ENCODE data around the gene GPR157. TPM values are rescaled to one million over a fixed set of nuclear protein-coding genes. Genes with fewer than 3 reads are reported as not detected.

Gene GPR157

GRCh38 chr1:9051379-9051778, 77.5 kb downstream of the GPR157 start:
- Histone ChIP-seq H3K4ac (ENCODE audit: low read depth in 1 of 2, low read length in 2 of 2) (no peak overlapping the region), H3K4me3 (ENCODE audit: insufficient read depth in 1 of 2, low read depth in 1 of 2, low read length in 2 of 2) (no peak overlapping the region), H4K8ac (ENCODE audit: low read length) (no peak overlapping the region), H2BK15ac (ENCODE audit: low read depth, poor library complexity, severe bottlenecking) (no peak overlapping the region), H2BK120ac (ENCODE audit: low read depth, low read length) (no peak overlapping the region), H2AK5ac (ENCODE audit: low read length, severe bottlenecking) (no peak overlapping the region), H3K14ac (ENCODE audit: low read length in 2 of 2) (no peak overlapping the region), H3K23ac (ENCODE audit: low read length in 2 of 2) (no peak overlapping the region), H3K27ac (ENCODE audit: low read length, poor library complexity, severe bottlenecking) (no peak overlapping the region), H3K18ac (ENCODE audit: low read depth in 1 of 2, low read length in 2 of 2) (no peak overlapping the region), H3K9me3 (ENCODE audit: control insufficient read depth, low read length) (no peaks in the 10 kb centered on the region), H3K27me3 (ENCODE audit: control insufficient read depth in 1 of 2, insufficient read depth in 1 of 2, low read length in 2 of 2) (no peaks in the 10 kb centered on the region), H2BK12ac (ENCODE audit: low read length in 2 of 2) (no peak overlapping the region), H3K9ac (ENCODE audit: low read length) (no peak overlapping the region), H3K4me2 (ENCODE audit: low read length, poor library complexity, severe bottlenecking) (no peak overlapping the region), H2AFZ (ENCODE audit: low read depth, low read length) (no peak overlapping the region), H3K4me1 (ENCODE audit: control insufficient read depth, insufficient read depth, low read depth, low read length) (no peaks in the 10 kb centered on the region), H4K91ac (ENCODE audit: low read length) (no peak overlapping the region), H3K79me1 (replicated peaks; ENCODE audit: low read length, poor library complexity, severe bottlenecking) (no peaks in the 10 kb centered on the region), H3K36me3 (ENCODE audit: control insufficient read depth in 1 of 2, insufficient read depth in 2 of 2, low read depth in 1 of 2, low read length in 2 of 2) (peaks cover 0 to 36% of the 10 kb centered on the region in 2 experiments), H2BK5ac (ENCODE audit: low read depth, low read length, poor library complexity, severe bottlenecking) (no peak overlapping the region)
- WGBS = no CpG with 5 or more reads among the region's 1 CpG
- DNase-seq = no peak

DNA sequence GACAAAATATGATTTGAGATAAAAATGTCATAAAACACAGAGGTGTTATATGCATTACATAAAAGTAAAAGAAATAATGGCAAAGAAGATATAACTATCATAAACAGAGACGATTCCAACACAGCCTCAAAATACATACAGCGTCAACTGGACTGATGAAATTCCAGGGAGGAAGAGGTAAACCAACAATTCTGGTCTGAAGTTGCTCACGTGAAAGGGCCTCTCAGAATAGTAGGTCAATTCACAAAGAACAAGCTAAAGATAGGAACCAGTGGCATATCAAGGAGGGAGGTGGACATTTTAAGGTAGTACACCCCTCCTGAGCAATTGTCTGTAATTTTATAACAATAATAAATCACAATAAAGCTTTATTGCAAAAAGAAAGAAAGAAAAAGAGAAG, 78.1 kb downstream of the GPR157 start:
- Histone ChIP-seq H3K23ac (ENCODE audit: low read length in 2 of 2) (no peak overlapping the region), H3K18ac (ENCODE audit: low read depth in 1 of 2, low read length in 2 of 2) (no peak overlapping the region), H3K79me1 (replicated peaks; ENCODE audit: low read length, poor library complexity, severe bottlenecking) (no peaks in the 10 kb centered on the region), H2BK12ac (ENCODE audit: low read length in 2 of 2) (no peak overlapping the region), H2BK15ac (ENCODE audit: low read depth, poor library complexity, severe bottlenecking) (no peak overlapping the region), H4K8ac (ENCODE audit: low read length) (no peak overlapping the region), H3K4ac (ENCODE audit: low read depth in 1 of 2, low read length in 2 of 2) (no peak overlapping the region), H3K9me3 (ENCODE audit: control insufficient read depth, low read length) (no peaks in the 10 kb centered on the region), H2AK5ac (ENCODE audit: low read length, severe bottlenecking) (no peak overlapping the region), H2BK120ac (ENCODE audit: low read depth, low read length) (no peak overlapping the region), H3K4me2 (ENCODE audit: low read length, poor library complexity, severe bottlenecking) (no peak overlapping the region), H4K91ac (ENCODE audit: low read length) (no peak overlapping the region), H2BK5ac (ENCODE audit: low read depth, low read length, poor library complexity, severe bottlenecking) (no peak overlapping the region), H3K14ac (ENCODE audit: low read length in 2 of 2) (no peak overlapping the region), H3K36me3 (ENCODE audit: control insufficient read depth in 1 of 2, insufficient read depth in 2 of 2, low read depth in 1 of 2, low read length in 2 of 2) (peaks cover 0 to 38% of the 10 kb centered on the region in 2 experiments), H2AFZ (ENCODE audit: low read depth, low read length) (no peak overlapping the region), H3K4me3 (ENCODE audit: insufficient read depth in 1 of 2, low read depth in 1 of 2, low read length in 2 of 2) (no peak overlapping the region), H3K4me1 (ENCODE audit: control insufficient read depth, insufficient read depth, low read depth, low read length) (no peaks in the 10 kb centered on the region), H3K27me3 (ENCODE audit: control insufficient read depth in 1 of 2, insufficient read depth in 1 of 2, low read length in 2 of 2) (no peaks in the 10 kb centered on the region), H3K27ac (ENCODE audit: low read length, poor library complexity, severe bottlenecking) (no peak overlapping the region), H3K9ac (ENCODE audit: low read length) (no peak overlapping the region)
- 33% methylated on average over 1 of the region's 3 CpGs for WGBS
- DNase-seq = no peak

Small RNA genes within 50 kb of the gene (small RNA-seq; reads per million reads assigned to genes)
- not detected for gene RF00424 (ENCODE audit: low read depth)
